WERI-Rb-1 (cell line): Measurements from ENCODE around the gene RBL2.
"Not testable (repeated sequence)": the region's sequence is repeated elsewhere in the genome, so short reads cannot be mapped to it uniquely, and the experiment has no call there.

Source experiments
- DNase-seq: peaks from one replicate; pipeline ENCODE4 v3.0.0-alpha.2; 2020
- H3K27ac ChIP-seq: fragments of 250-450 bp; sonication (Bioruptor Pico); 2 replicates; pipeline ENCODE4 v1.5.1; 2020; ENCODE audit warnings: mild to moderate bottlenecking, moderate library complexity
- H3K27me3 ChIP-seq: fragments of 250-450 bp; sonication (Bioruptor Pico); 2 replicates; pipeline ENCODE4 v1.5.1; 2021; ENCODE audit warnings: mild to moderate bottlenecking, low read depth, moderate library complexity; ENCODE audit not compliant: insufficient read depth, severe bottlenecking
- H3K36me3 ChIP-seq: fragments of 250-450 bp; sonication (Bioruptor Pico); 2 replicates; pipeline ENCODE4 v1.5.1; 2020; ENCODE audit warnings: mild to moderate bottlenecking, moderate library complexity
- H3K4me3 ChIP-seq: 2 replicates; pipeline ENCODE4 v1.5.1; 2011; ENCODE audit warnings: low read depth, mild to moderate bottlenecking, control low read depth, low read length
- H3K9me3 ChIP-seq: fragments of 250-450 bp; sonication (Bioruptor Pico); 2 replicates; pipeline ENCODE4 v1.5.1; 2021; ENCODE audit warnings: mild to moderate bottlenecking, moderate library complexity; ENCODE audit not compliant: severe bottlenecking
- TF ChIP-seq, protein P1 (sequence below): IDR thresholded peaks from 2 replicates; pipeline ENCODE4 v1.5.1; 2011; ENCODE audit warnings: low read depth, mild to moderate bottlenecking, control low read depth, inconsistent platforms, low read length

RBL2 gene

DNA sequence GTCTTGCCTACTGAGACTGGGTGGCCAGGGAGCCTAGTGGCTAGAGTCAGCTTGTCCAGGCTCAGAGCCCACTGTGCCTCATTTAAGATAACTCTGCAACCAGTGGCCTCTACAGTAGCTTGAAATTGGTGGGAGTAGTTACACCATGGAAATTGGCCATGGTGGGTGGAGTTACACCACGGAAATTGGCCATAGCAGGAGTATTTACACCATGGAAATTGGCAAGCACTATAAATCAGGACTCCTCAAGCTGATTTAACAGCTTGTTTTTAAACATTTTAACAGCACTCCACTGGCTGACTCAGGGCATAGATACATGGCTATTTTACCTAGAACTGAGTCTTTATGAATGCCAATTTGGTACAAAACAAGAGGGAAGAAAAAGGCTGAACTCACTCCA lies 96.5 kb downstream of the RBL2 start:
- H3K36me3 ChIP-seq, result no peaks in the 10 kb centered on the region

DNA sequence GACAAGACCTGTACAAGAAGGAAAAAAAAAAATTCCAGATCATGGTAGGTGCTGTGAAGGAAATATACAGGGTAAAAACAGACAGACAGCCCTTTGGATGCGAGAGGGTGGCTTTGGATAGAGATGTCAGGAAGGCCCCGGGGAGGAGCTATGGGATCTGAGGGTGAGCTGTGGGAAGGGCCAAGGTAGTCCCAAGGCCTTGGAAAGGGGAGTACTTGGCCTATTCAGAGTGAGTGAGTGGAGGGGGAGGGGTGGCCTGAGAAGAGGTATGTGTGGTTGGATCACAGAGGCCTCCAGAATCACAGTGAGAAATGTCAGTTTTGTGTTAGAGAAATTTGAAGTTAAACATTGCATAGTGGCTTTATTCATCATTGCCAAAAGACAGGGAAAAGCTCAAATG lies 99.9 kb downstream of the RBL2 start:
- no peak for DNase-seq
- H3K4me3 ChIP-seq, result no peak overlapping the region
- no peaks in the 10 kb centered on the region for H3K9me3 ChIP-seq
- no peak overlapping the region for H3K27ac ChIP-seq
- TF ChIP-seq, protein P1, sequence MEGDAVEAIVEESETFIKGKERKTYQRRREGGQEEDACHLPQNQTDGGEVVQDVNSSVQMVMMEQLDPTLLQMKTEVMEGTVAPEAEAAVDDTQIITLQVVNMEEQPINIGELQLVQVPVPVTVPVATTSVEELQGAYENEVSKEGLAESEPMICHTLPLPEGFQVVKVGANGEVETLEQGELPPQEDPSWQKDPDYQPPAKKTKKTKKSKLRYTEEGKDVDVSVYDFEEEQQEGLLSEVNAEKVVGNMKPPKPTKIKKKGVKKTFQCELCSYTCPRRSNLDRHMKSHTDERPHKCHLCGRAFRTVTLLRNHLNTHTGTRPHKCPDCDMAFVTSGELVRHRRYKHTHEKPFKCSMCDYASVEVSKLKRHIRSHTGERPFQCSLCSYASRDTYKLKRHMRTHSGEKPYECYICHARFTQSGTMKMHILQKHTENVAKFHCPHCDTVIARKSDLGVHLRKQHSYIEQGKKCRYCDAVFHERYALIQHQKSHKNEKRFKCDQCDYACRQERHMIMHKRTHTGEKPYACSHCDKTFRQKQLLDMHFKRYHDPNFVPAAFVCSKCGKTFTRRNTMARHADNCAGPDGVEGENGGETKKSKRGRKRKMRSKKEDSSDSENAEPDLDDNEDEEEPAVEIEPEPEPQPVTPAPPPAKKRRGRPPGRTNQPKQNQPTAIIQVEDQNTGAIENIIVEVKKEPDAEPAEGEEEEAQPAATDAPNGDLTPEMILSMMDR, result no peak
- H3K36me3 ChIP-seq, result no peaks in the 10 kb centered on the region
- no peaks in the 10 kb centered on the region for H3K27me3 ChIP-seq

More for the DNA sequence above, 96.5 kb downstream of the RBL2 start:
- Histone ChIP-seq H3K9me3 (no peaks in the 10 kb centered on the region), H3K27me3 (no peaks in the 10 kb centered on the region), H3K4me3 (no peak overlapping the region), H3K27ac (no peak overlapping the region)
- TF ChIP-seq, protein P1, result no peak
- no peak for DNase-seq

DNA sequence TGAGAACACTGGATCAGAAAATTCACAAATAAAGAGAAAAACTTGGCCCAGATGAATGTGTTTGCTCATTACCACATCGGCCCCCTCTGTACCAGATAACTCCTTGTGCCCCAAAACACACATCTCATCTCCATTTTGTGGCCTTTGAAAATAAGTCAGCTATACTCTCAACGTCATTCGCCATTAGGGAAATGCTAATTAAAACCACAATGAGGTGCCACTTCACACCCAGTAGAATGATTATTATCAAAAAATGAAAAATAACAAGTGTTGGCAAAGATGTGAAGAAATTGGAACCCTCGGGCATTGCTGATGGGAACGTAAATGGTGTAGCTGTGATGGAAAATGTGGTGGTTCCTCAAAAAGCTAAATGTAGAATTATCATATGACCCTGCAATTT lies 103.4 kb downstream of the RBL2 start:
- no peak for DNase-seq
- TF ChIP-seq, protein P1, result no peak
- H3K4me3 ChIP-seq, result no peak overlapping the region
- no peaks in the 10 kb centered on the region for H3K27me3 ChIP-seq
- H3K27ac ChIP-seq, result no peak overlapping the region
- H3K36me3 ChIP-seq, result no peaks in the 10 kb centered on the region
- no peaks in the 10 kb centered on the region for H3K9me3 ChIP-seq

DNA sequence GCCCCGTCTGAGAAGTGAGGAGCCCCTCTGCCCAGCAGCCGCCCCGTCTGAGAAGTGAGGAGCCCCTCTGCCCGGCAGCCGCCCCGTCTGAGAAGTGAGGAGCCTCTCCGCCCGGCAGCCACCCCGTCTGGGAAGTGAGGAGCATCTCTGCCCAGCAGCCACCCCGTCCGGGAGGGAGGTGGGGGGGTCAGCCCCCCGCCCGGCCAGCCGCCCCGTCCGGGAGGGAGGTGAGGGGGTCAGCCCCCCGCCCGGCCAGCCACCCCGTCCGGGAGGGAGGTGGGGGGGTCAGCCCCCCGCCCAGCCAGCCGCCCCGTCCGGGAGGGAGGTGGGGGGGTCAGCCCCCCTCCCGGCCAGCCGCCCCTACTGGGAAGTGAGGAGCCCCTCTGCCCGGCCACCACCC lies 105.1 kb downstream of the RBL2 start:
- not testable (repeated sequence) for DNase-seq, H3K27me3 ChIP-seq, H3K36me3 ChIP-seq, H3K27ac ChIP-seq, H3K4me3 ChIP-seq, H3K9me3 ChIP-seq

DNA sequence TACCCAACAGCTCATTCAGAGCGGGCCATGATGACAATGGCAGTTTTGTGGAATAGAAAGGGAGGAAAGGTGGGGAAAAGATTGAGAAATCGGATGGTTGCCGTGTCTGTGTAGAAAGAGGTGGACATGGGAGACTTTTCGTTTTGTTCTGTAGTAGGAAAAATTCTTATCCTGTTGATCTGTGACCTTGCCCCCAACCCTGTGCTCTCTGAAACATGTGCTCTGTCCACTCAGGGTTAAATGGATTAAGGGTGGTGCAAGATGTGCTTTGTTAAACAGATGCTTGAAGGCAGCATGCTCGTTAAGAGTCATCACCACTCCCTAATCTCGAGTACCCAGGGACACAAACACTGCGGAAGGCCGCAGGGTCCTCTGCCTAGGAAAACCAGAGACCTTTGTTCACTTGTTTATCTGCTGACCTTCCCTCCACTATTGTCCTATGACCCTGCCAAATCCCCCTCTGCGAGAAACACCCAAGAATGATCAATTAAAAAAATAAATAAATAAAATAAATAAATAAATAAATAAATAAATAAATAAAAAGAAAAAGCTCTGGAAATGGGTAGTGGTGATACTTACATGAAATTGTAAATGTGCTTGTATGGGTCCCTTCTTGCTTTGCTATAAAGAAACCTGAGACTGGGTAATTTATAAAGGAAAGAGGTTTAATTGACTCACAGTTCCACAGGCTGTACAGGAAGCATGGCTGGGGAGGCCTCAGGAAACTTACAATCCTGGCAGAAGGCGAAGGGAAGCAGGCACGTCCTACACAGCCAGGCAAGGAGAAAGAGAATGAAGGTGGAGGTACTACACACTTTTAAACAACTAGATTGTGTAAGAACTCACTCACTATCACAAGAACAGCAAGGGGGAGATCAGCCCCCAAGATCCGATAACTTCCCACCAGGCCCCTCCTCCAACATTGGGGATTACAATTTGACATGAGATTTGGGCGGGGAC lies 105.8 kb downstream of the RBL2 start:
- not testable (repeated sequence) for H3K27ac ChIP-seq, H3K36me3 ChIP-seq, H3K27me3 ChIP-seq, H3K9me3 ChIP-seq, DNase-seq, H3K4me3 ChIP-seq
